Endothelial cell of umbilical vein (primary cell): ENCODE measurements around the gene SLC37A1. TPM values are rescaled to one million over a fixed set of nuclear protein-coding genes. Genes with fewer than 3 reads are reported as not detected.

ENCODE experiments used
- BruUV-seq: library from RNA; stranded (reverse); fragments of 400-500 nt; replicated peaks from 2 replicates; lab custom pipeline; 2021; lab: Mats Ljungman, UMichigan
- CTCF ChIA-PET: fragments of 300-600, 350-600 bp; sonication (Branson Sonifier 250); formaldehyde crosslinking; loops from one replicate; lab custom pipeline; 2021; ENCODE audit warnings: antibody characterized with exemption, inconsistent platforms; lab: Charles Lee
- POLR2A ChIA-PET: fragments of 300-600, 350-600 bp; sonication (Branson Sonifier 250); formaldehyde crosslinking; loops from one replicate; lab custom pipeline; 2021; ENCODE audit warnings: antibody characterized with exemption, inconsistent platforms; lab: Charles Lee
- DNase-seq: peaks from one replicate; pipeline ENCODE4 v3.0.0-alpha.2; 2011; ENCODE audit warnings: low read depth, low spot score
- FAIRE-seq: peaks from 2 replicates; lab custom pipeline; 2011; peaks lifted over from hg19 to GRCh38; lab: Jason Lieb, UNC
- H2AFZ ChIP-seq: 2 replicates; pipeline ENCODE4 v1.6.0; 2012; ENCODE audit warnings: low read depth, low read length, control low read depth, inconsistent platforms
- H3K27ac ChIP-seq: 2 replicates; pipeline ENCODE4 v1.5.1; 2011; ENCODE audit warnings: low read depth, mild to moderate bottlenecking, control low read depth, low read length, moderate library complexity; ENCODE audit not compliant: insufficient read depth
- H3K27me3 ChIP-seq, 2 experiments: 2 replicates each; pipeline versions ENCODE4 v1.6.0 to v1.6.1; 2011; ENCODE audit warnings: low read length in 2 of 2, mixed read lengths in 1 of 2; ENCODE audit not compliant: control insufficient read depth in 2 of 2, insufficient read depth in 2 of 2
- H3K36me3 ChIP-seq, 2 experiments: 2 replicates in 1 of 2; 3 replicates in 1 of 2; pipeline ENCODE4 v1.5.1; 2011; ENCODE audit warnings: low read length in 2 of 2, mild to moderate bottlenecking in 1 of 2, moderate library complexity in 1 of 2; ENCODE audit not compliant: control insufficient read depth in 2 of 2, insufficient read depth in 2 of 2; ENCODE audit errors: extremely low read depth in 1 of 2
- H3K4me1 ChIP-seq: 3 replicates; pipeline ENCODE4 v1.5.1; 2011; ENCODE audit warnings: mild to moderate bottlenecking, low read length; ENCODE audit not compliant: control insufficient read depth, insufficient read depth; ENCODE audit errors: extremely low read depth
- H3K4me2 ChIP-seq: 2 replicates; pipeline ENCODE4 v1.6.1; 2011; ENCODE audit warnings: low read length, control low read depth, mixed read lengths; ENCODE audit not compliant: insufficient read depth
- H3K4me3 ChIP-seq, 3 experiments: fragments of 200-600 bp in 1 of 3; sonication (generic), shearing (Covaris generic) in 1 of 3; replicated peaks in 1 of 3; 2 replicates each; pipeline ENCODE4 v1.5.1; 2011 to 2016; ENCODE audit warnings: control low read depth in 3 of 3, low read length in 3 of 3, mild to moderate bottlenecking in 2 of 3, inconsistent platforms in 1 of 3, low read depth in 1 of 3, moderate library complexity in 1 of 3; ENCODE audit not compliant: insufficient read depth in 1 of 3
- H3K79me2 ChIP-seq: 2 replicates; pipeline ENCODE4 v1.6.0; 2012; ENCODE audit warnings: low read length, inconsistent platforms; ENCODE audit not compliant: control insufficient read depth, insufficient read depth
- H3K9ac ChIP-seq: replicated peaks from 2 replicates; pipeline ENCODE3; 2011; ENCODE audit warnings: low read length, control low read depth; ENCODE audit not compliant: insufficient read depth; ENCODE audit errors: extremely low read depth
- H3K9me1 ChIP-seq: replicated peaks from 3 replicates; pipeline ENCODE4 v1.6.0; 2011; ENCODE audit warnings: mild to moderate bottlenecking, low read length; ENCODE audit not compliant: control insufficient read depth, insufficient read depth; ENCODE audit errors: extremely low read depth
- H3K9me3 ChIP-seq: replicated peaks from 2 replicates; pipeline ENCODE4 v1.5.1; 2012; ENCODE audit warnings: low read length, inconsistent platforms; ENCODE audit not compliant: control insufficient read depth, insufficient read depth
- H4K20me1 ChIP-seq: replicated peaks from 2 replicates; pipeline ENCODE3; 2011; ENCODE audit warnings: mild to moderate bottlenecking, low read length; ENCODE audit not compliant: control insufficient read depth, insufficient read depth; ENCODE audit errors: extremely low read depth
- FOS ChIP-seq: IDR thresholded peaks from 2 replicates; pipeline ENCODE4 v1.6.1; 2011; ENCODE audit warnings: mild to moderate bottlenecking, low read length, moderate library complexity, borderline replicate concordance; ENCODE audit not compliant: insufficient read depth
- POLR2A ChIP-seq: IDR thresholded peaks from 2 replicates; pipeline ENCODE4 v1.6.1; 2012; ENCODE audit warnings: low read depth, mild to moderate bottlenecking, control low read depth, low read length
- dilution Hi-C: fragments of 300-500 bp; cut with MboI; formaldehyde crosslinking; loops from one replicate; pipeline ENCODE4 v1.15.0; 2019; ENCODE audit warnings: low sequenced_read_pairs; ENCODE audit not compliant: extremely low pct_ligation_motif_present
- intact Hi-C: fragments of 100-400 bp; cut with micrococcal nuclease; formaldehyde crosslinking; loops from one replicate; pipeline ENCODE4 v1.10.0; 2022
- polyA plus RNA-seq, 4 experiments: library from polyadenylated mRNA; depleted of rRNA in 3 of 4; stranded (reverse) in 3 of 4; unstranded in 1 of 4; fragments of >200 nt; gene quantifications; 2 replicates each; pipeline versions ENCODE4 v1.2.1 to v1.2.3, GENCODE V29; 2011 to 2012; ENCODE audit warnings: missing spikeins in 1 of 4
- total RNA-seq: library from RNA; stranded (reverse); gene quantifications from 2 replicates; pipeline ENCODE4 v1.2.3, GENCODE V29; 2021
- TF ChIP-seq, protein P1 (sequence below), 2 donors: IDR thresholded peaks; 1 replicate in 1 of 2; 2 replicates in 1 of 2; pipeline ENCODE4 v1.5.1; 2011; ENCODE audit warnings: low read length in 2 of 2, mild to moderate bottlenecking in 2 of 2, moderate library complexity in 2 of 2, control low read depth in 1 of 2, inconsistent platforms in 1 of 2, low read depth in 1 of 2; ENCODE audit not compliant: insufficient read depth in 1 of 2; ENCODE audit errors: extremely low read depth in 1 of 2

SLC37A1 gene
- total and polyA plus RNA-seq, 2 donors (not counting 3 experiments of a cell fraction or from before 2014, with no cell fraction given), result 4.7 to 7.6 TPM

DNA sequence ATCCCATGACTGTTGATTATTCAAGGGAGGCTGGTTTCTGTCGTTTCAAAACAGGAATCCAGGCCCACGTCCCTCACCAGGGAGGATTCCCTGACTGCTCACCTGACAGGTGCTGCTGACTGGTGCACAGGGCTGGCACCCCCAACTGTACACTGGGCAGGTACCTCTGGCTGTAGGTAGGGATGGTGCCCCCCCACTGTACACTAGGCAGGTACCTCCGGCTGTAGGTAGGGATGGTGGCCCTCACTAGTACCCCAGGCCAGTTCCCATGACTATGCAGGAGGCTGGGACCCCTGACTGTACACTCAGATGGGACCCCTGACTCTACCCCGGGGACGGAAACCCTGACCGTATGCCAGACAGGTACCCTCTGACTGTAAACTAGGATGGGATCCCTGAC lies 106.2 kb downstream of the SLC37A1 start:
- Histone ChIP-seq H4K20me1 (no peaks in the 10 kb centered on the region), H3K9me3 (no peaks in the 10 kb centered on the region), H3K79me2 (no peaks in the 10 kb centered on the region), H2AFZ (no peak overlapping the region), H3K36me3 (no peaks in the 10 kb centered on the region), H3K27me3 (peaks cover 3 to 7% of the 10 kb centered on the region in 2 experiments), H3K27ac (no peak overlapping the region), H3K9ac (no peak overlapping the region), H3K4me3 (no peak overlapping the region), H3K9me1 (no peaks in the 10 kb centered on the region), H3K4me2 (no peak overlapping the region), H3K4me1 (no peaks in the 10 kb centered on the region)
- FAIRE-seq, result no peak
- CTCF ChIA-PET, result no interaction called here
- intact Hi-C loops, result no loop called here
- DNase-seq, result no peak
- no TSS peak for BruUV-seq
- no peak for TF ChIP-seq FOS
- TF ChIP-seq, protein P1, sequence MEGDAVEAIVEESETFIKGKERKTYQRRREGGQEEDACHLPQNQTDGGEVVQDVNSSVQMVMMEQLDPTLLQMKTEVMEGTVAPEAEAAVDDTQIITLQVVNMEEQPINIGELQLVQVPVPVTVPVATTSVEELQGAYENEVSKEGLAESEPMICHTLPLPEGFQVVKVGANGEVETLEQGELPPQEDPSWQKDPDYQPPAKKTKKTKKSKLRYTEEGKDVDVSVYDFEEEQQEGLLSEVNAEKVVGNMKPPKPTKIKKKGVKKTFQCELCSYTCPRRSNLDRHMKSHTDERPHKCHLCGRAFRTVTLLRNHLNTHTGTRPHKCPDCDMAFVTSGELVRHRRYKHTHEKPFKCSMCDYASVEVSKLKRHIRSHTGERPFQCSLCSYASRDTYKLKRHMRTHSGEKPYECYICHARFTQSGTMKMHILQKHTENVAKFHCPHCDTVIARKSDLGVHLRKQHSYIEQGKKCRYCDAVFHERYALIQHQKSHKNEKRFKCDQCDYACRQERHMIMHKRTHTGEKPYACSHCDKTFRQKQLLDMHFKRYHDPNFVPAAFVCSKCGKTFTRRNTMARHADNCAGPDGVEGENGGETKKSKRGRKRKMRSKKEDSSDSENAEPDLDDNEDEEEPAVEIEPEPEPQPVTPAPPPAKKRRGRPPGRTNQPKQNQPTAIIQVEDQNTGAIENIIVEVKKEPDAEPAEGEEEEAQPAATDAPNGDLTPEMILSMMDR (IDR thresholded peaks at IDR 0.05; ENCODE audit: extremely low read depth in 1 of 2, insufficient read depth in 1 of 2, low read depth in 1 of 2, low read length in 2 of 2), result no peak
- POLR2A ChIA-PET, result interaction anchor here (0.8 kb wide), 1 partner anchor 91 kb away, joined by 3 read pairs; no protein-coding TSS in a partner anchor
- dilution Hi-C loops, result no loop called here

DNA sequence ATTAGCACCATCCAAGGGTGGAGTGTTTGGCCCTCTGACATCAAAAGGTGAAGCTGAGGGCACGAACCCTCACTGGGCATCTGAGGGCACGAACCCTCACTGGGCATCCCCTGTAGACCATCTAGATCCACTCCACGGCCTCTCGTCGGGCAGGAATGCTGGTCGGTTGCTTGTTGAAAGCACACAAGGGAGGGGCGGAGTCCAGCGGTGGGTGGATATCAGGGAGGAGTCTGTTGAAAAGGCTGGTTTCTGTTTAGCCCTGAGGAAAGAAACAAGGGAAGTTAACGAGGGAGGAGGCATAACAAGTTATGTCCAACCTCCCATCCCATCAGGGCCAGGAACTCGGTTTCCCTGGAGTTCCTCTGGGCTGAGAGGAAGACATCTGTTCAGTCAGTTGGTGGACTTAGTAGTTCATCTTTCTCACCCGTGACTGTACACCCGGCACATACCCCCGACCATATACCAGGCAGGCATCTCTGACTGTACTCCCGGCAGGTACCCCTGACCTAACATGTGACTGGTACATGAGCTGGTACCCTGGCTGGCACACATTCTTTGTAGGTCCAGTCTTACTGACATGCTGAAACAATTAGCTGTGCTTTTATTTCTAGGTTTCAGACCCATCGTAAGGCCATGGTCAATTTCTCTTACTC lies 107.6 kb downstream of the SLC37A1 start:
- Histone ChIP-seq H3K27ac (no peak overlapping the region), H3K9me3 (no peaks in the 10 kb centered on the region), H2AFZ (no peak overlapping the region), H3K27me3 (peaks cover 3 to 4% of the 10 kb centered on the region in 2 experiments), H3K4me2 (no peak overlapping the region), H3K4me1 (no peaks in the 10 kb centered on the region), H3K36me3 (no peaks in the 10 kb centered on the region), H4K20me1 (no peaks in the 10 kb centered on the region), H3K79me2 (no peaks in the 10 kb centered on the region), H3K9ac (no peak overlapping the region), H3K9me1 (no peaks in the 10 kb centered on the region), H3K4me3 (no peak overlapping the region)
- TF ChIP-seq POLR2A, result no peak
- ChIA-PET CTCF (no interaction called here), POLR2A (no interaction called here)
- intact Hi-C loops (no loop called here), dilution Hi-C loops (no loop called here)
- FAIRE-seq (no peak), DNase-seq (no peak)
- no TSS peak for BruUV-seq
